ENCODE data around the gene C1QTNF2. TPM values are rescaled to one million over a fixed set of nuclear protein-coding genes. Genes with fewer than 3 reads are reported as not detected.
A peak's percentile ranks its signal among the peaks of the same experiment; 100 is the strongest.

C1QTNF2 gene
- total RNA-seq, 1 donor from 2014 or later: 1.4 TPM

- Histone ChIP-seq H3K9me3 (replicated peaks) (no peaks in the 10 kb centered on the region), H3K4me1 (peaks cover 11% of the 10 kb centered on the region), H3K27ac (replicated peaks) (no peak overlapping the region), H3K27me3 (ENCODE audit: low read depth) (no peaks in the 10 kb centered on the region), H3K4me3 (no peak overlapping the region), H3K36me3 (no peaks in the 10 kb centered on the region)
- peak; percentile 25 for DNase-seq
- TF ChIP-seq, protein P1, sequence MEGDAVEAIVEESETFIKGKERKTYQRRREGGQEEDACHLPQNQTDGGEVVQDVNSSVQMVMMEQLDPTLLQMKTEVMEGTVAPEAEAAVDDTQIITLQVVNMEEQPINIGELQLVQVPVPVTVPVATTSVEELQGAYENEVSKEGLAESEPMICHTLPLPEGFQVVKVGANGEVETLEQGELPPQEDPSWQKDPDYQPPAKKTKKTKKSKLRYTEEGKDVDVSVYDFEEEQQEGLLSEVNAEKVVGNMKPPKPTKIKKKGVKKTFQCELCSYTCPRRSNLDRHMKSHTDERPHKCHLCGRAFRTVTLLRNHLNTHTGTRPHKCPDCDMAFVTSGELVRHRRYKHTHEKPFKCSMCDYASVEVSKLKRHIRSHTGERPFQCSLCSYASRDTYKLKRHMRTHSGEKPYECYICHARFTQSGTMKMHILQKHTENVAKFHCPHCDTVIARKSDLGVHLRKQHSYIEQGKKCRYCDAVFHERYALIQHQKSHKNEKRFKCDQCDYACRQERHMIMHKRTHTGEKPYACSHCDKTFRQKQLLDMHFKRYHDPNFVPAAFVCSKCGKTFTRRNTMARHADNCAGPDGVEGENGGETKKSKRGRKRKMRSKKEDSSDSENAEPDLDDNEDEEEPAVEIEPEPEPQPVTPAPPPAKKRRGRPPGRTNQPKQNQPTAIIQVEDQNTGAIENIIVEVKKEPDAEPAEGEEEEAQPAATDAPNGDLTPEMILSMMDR (IDR thresholded peaks at IDR 0.05; ENCODE audit: borderline replicate concordance): no peak
- intact Hi-C loops (cut with micrococcal nuclease): no loop called here
These were observed 66.7 kb downstream of the C1QTNF2 start for GRCh38 chr5:160303690-160304089.

GRCh38 chr5:160298189-160298588 is 72.2 kb downstream of the C1QTNF2 start:
- no peak overlapping the region for H3K4me3 ChIP-seq
- H3K27me3 ChIP-seq (ENCODE audit: low read depth): no peaks in the 10 kb centered on the region
- H3K9me3 ChIP-seq (replicated peaks): no peaks in the 10 kb centered on the region
- H3K36me3 ChIP-seq: no peaks in the 10 kb centered on the region
- intact Hi-C loops (cut with micrococcal nuclease): no loop called here
- H3K27ac ChIP-seq (replicated peaks): no peak overlapping the region
- H3K4me1 ChIP-seq: peaks cover 31% of the 10 kb centered on the region
- TF ChIP-seq, protein P1 (IDR thresholded peaks at IDR 0.05; ENCODE audit: borderline replicate concordance): no peak
- DNase-seq: no peak

- Histone ChIP-seq H3K4me1 (peaks cover 29% of the 10 kb centered on the region), H3K27ac (replicated peaks) (no peak overlapping the region), H3K9me3 (replicated peaks) (no peaks in the 10 kb centered on the region), H3K4me3 (no peak overlapping the region), H3K27me3 (ENCODE audit: low read depth) (no peaks in the 10 kb centered on the region), H3K36me3 (no peaks in the 10 kb centered on the region)
- intact Hi-C loops (cut with micrococcal nuclease): no loop called here
- TF ChIP-seq, protein P1 (IDR thresholded peaks at IDR 0.05; ENCODE audit: borderline replicate concordance): no peak
- DNase-seq: no peak
These were observed 72.7 kb downstream of the C1QTNF2 start for GRCh38 chr5:160297776-160298175.

Other genes starting within 250 kb of the C1QTNF2 start
- gene FABP6, start 141.1 kb downstream of the C1QTNF2 start, total RNA-seq: 1.6 TPM
- gene CCNJL, start 58.1 kb downstream of the C1QTNF2 start, total RNA-seq: 6.5 TPM
- 4.9 TPM for gene FAM200C, start 29.4 kb upstream of the C1QTNF2 start, total RNA-seq
- 56.2 TPM for gene SLU7, start 48.5 kb upstream of the C1QTNF2 start, total RNA-seq
- 0.88 TPM for gene PTTG1, start 51.2 kb upstream of the C1QTNF2 start, total RNA-seq

Data from left ventricle myocardium inferior (tissue), 1 donor.